T-helper 9 cell (primary cell): ENCODE measurements around the gene CGN.

Experiments
- DNase-seq: peaks from one replicate; pipeline ENCODE4 v3.0.0-alpha.2; 2020

Gene CGN

GRCh38 chr1:151553659-151554058 is 42.5 kb downstream of the CGN start:
- DNase-seq = no peak

DNA sequence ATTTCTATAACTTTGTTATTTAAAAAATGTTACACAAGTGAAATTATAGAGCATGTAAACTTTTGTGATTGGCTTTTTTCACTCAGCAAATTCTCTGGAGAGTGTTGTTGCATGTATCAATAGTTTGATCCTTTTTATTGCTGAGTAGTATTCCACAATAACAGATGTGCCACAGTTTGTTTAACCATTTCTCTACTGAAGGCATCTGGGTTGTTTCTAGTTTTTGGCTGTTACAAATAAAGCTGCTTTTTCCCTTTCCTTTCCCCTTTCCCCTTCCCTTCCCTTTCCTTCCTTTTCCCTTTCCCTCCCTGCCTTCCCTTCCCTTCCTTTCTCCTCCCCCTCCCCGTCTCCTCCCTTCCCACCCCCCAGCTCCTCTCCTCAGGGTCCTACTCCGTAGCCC is 44.9 kb downstream of the CGN start:
- DNase-seq = no peak

DNA sequence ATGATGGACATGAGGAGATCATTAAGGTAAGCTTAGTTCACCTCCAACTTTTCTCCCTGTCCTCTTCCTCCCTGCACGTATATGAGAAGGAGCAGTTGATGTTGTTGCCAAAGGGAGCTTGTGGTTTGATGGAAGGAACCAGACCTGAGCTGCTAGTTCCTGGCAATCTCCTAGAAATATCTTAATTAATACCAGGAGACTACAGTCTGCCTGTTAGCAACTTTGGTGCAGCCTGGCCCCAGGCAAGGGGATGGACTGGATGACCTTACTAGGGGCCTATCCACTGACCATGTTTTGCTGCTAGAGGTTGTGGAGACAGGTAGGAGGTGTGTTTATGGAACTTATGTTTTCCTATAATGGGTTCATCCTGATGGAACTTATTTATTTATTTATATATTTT is 51.5 kb downstream of the CGN start:
- DNase-seq = no peak

DNA sequence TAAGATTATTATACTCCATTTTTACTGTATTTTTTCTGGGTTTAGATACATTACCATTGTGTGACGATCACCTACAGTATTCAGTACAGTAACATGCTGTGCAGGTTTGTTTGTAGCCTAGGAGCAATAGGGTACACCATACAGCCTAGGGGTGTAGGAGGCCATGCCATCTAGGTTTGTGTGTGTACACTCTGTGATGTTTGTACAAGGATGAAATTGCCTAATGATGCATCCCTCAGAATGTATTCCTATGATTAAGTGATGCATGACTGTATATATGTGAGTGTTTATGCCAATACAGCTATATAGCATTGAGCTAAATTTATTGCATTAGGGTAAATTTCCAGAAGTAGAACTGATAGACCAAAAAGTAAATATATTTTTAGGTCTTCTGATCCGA is 52.2 kb downstream of the CGN start:
- DNase-seq = no peak

DNA sequence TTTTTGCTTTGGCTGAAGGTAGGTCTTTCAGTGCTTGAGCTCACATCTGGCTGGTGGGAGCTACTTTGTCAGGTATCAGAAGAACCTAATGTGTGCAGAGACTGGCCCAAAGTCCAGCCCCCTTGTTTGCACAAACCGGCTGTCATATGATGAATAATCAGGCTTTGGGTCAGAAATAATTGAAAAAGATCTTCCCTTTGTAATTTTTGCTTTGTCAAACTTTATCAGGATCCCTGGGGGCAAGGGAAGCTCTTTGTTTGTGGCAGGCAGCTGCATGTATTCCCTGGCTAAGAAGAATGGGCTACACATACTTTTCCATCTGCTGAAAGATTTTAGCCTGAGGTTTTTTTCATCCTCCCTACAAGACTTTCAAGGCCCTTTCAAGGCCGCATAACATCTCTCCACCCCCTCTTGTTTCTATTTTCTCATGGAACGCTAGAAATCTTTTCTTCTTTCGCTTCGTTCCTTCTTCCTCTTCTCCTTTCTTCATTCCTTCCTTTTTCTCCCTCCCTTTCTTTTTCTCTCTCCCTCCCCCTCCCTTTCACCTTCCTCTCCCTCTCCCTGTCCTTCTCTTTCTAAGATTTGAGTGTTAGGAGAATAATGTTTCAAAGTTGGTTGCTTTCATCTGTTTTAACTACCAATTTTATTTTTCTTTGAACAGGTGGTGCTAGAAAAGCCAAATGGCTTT is 54.5 kb downstream of the CGN start:
- no peak for DNase-seq

DNA sequence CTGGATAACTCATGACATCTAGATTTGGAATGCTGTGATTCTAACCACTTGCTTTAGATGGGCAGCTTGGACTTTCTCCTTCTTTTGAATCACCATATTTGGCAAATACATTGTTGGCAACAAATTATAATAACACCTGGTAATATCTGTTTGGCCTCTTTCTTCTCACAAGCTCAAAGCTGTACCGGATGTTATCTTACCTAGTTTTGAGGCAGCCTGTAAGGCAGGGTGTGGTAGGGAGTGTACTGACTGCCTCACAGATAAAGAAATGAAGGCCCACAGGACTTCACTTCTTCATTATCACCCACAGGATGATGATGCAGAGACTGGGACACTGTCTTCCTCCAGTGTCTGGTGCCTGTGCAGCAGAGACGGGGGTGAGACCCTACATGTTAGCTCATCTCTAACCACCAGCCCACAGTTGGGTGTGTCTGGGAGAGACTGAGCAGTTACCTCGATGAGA is 57.5 kb downstream of the CGN start:
- DNase-seq = peak; percentile 5

- DNase-seq = no peak
Observed at GRCh38 chr1:151570819-151571218, 59.6 kb downstream of the CGN start.

GRCh38 chr1:151574575-151575529 is 63.7 kb downstream of the CGN start:
- no peak for DNase-seq

GRCh38 chr1:151577173-151577572 is 66.0 kb downstream of the CGN start:
- no peak for DNase-seq

DNA sequence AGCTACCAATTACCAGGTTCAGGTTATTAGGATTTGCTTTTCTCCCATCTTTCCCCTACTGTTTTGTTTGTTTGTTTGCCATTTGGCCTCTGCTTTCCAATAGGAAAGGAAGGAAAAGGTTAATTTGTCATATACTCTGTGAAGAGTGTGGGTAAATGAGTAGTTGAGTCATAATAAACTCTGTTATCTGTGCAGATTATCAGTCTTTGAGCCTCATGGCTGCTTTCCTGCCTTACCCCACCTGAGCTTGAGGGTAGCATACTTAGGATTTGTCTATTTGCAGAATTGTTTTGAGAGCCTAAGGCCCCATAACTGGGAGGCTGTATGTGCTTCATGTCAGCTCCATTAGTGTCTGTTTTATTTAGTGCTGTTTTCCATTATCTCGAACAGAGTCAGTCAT is 67.8 kb downstream of the CGN start:
- DNase-seq = no peak

DNA sequence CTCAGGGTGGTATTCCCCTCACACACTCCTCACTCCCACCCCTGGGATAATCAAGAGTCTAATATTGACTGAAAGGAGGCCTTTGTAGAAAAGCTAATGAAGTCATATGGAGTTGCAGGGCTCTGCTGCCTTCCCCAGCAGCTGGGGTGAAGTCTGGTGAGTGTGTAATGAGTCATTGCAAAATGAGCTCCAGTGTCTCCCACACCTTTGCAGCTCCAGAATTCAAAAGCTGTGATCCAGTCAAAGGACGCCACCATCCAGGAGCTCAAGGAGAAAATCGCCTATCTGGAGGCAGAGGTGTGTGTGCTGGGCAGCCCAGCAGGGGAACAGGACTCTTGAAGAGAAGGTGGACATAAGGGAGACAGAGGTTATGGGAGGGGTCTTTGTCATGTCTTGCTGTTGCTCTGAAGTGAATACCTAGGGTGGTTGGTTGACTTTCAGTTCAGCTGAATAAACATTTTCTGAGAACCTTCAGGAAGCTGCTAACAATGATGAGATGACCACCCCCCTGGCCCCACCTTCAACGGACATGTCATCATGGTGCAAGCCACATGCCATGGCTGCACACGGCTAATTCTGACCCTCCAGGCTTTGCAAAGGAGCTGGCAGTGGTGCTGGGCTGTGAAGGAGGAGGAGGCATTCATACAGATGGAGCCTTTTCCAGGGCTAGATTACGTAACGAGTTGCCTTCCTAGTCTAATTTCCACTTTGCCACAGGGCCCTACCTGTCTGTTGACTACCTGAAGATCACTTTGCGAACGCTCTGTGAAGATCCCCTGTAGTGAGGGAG is 68.4 kb downstream of the CGN start:
- DNase-seq = no peak

DNA sequence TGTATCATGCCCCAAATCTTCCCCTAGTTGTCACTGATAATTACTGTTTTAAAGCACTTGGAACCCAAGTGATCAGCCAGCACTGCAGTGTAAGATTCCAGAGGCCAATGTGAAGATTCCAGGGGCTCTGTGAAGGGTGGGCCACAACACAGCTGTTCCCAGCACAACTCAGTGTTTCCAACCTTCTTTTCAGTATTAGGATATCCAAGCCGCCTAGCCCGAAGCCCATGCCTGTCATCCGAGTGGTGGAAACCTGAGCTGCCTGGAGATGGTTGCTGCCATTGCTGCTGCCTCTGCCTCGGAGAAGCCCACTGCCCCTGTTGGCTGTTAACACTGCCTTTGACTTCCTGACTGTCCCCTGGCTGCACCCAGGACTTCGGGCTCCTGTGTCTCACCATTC is 70.3 kb downstream of the CGN start:
- DNase-seq = no peak

GRCh38 chr1:151581921-151582320 is 70.7 kb downstream of the CGN start:
- no peak for DNase-seq

- DNase-seq = no peak
Observed at GRCh38 chr1:151583796-151584195, 72.6 kb downstream of the CGN start.

- DNase-seq = no peak
Observed at GRCh38 chr1:151584278-151584677, 73.1 kb downstream of the CGN start.

- DNase-seq = no peak
Observed at GRCh38 chr1:151584780-151585179, 73.6 kb downstream of the CGN start.

- no peak for DNase-seq
Observed at GRCh38 chr1:151585622-151586021, 74.4 kb downstream of the CGN start.
